ENCODE data around the gene TPR.
"Not testable (repeated sequence)": the region's sequence is repeated elsewhere in the genome, so short reads cannot be mapped to it uniquely, and the experiment has no call there.

Gene TPR

DNA sequence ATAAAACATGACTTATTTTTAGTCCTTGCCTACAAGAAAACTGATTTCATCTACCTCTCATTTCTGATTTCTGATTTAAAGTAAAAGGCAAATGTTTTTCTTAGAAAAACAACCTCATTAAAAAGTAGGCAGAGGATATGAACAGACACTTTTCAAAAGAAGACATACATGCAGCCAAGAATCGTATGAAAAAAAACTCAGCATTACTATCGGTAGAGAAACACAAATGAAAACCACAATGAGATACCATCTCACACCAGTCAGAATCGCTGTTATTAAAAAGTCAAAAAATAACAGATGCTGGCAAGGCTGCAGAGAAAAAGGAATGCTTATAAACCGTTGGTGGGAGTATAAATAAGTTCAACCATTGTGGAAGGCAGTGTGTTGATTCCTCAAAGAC, 16.8 kb upstream of the TPR start:
- DNase-seq, result no peak
- no peaks in the 10 kb centered on the region for H3K27me3 ChIP-seq (ENCODE audit: insufficient read depth, low read depth, severe bottlenecking)
- peaks cover 46% of the 10 kb centered on the region for H3K36me3 ChIP-seq
- TF ChIP-seq, protein P1, sequence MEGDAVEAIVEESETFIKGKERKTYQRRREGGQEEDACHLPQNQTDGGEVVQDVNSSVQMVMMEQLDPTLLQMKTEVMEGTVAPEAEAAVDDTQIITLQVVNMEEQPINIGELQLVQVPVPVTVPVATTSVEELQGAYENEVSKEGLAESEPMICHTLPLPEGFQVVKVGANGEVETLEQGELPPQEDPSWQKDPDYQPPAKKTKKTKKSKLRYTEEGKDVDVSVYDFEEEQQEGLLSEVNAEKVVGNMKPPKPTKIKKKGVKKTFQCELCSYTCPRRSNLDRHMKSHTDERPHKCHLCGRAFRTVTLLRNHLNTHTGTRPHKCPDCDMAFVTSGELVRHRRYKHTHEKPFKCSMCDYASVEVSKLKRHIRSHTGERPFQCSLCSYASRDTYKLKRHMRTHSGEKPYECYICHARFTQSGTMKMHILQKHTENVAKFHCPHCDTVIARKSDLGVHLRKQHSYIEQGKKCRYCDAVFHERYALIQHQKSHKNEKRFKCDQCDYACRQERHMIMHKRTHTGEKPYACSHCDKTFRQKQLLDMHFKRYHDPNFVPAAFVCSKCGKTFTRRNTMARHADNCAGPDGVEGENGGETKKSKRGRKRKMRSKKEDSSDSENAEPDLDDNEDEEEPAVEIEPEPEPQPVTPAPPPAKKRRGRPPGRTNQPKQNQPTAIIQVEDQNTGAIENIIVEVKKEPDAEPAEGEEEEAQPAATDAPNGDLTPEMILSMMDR (IDR thresholded peaks at IDR 0.05; ENCODE audit: low read depth, low read length), result no peak
- no peak overlapping the region for H3K27ac ChIP-seq
- no peak overlapping the region for H3K4me3 ChIP-seq (ENCODE audit: low read depth, low read length)
- no peaks in the 10 kb centered on the region for H3K9me3 ChIP-seq (ENCODE audit: severe bottlenecking)

DNA sequence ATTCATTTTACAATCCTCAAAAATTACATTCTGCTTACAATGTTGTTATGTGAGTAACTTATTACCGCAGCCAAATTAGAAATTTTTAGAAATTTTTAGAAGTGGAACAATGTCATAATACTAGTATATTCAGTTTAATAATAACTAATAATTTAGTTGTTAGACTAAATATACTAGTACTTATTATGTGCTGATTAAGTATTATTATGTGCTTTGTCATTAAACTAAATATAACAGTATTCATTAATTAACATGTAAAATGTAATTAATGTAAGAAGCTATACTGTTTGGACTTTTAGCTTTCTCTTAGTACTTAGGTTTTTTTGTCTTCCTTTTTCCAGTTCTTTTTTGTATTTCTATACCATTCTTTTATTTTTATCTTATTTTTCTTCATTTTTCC, 15.9 kb upstream of the TPR start:
- no peak for DNase-seq
- Histone ChIP-seq H3K36me3 (peaks cover 45% of the 10 kb centered on the region), H3K9me3 (ENCODE audit: severe bottlenecking) (no peaks in the 10 kb centered on the region), H3K4me3 (ENCODE audit: low read depth, low read length) (no peak overlapping the region), H3K27ac (no peak overlapping the region), H3K27me3 (ENCODE audit: insufficient read depth, low read depth, severe bottlenecking) (no peaks in the 10 kb centered on the region)
- TF ChIP-seq, protein P1 (IDR thresholded peaks at IDR 0.05; ENCODE audit: low read depth, low read length), result no peak

DNA sequence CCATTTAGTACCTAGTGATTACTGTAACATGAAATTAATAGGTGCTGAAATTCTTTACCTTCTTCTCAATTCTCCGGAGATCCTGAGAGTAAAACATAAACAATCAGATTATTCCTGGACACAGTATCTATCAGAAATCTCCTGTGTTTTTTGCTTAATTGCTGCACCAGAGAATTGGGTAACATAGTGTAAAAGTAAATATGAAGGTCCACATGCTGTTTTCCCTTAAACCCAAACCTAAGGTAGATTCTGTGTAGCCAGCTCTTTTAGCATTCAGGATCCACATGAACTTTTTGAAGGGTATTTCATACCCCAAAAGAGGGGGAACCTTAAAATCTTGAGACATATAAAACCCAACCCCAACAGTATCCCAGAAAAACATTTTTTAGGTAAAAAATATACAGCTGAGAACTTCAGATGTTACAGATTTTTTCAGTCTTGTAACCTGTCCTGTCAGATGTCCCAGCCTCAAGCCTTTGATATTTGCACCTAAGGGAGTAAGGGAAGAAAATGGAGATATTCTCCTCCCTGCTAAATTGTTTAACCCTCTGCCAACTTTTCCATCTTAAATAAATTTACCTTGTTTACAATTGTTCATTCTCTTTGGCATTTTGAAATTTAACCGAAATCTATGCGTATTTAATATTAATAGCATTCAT, 11.8 kb upstream of the TPR start:
- H3K4me3 ChIP-seq (ENCODE audit: low read depth, low read length), result no peak overlapping the region
- H3K36me3 ChIP-seq, result peaks cover 39% of the 10 kb centered on the region
- TF ChIP-seq, protein P1 (IDR thresholded peaks at IDR 0.05; ENCODE audit: low read depth, low read length), result no peak
- H3K27me3 ChIP-seq (ENCODE audit: insufficient read depth, low read depth, severe bottlenecking), result no peaks in the 10 kb centered on the region
- H3K27ac ChIP-seq, result no peak overlapping the region
- no peak for DNase-seq
- H3K9me3 ChIP-seq (ENCODE audit: severe bottlenecking), result no peaks in the 10 kb centered on the region

DNA sequence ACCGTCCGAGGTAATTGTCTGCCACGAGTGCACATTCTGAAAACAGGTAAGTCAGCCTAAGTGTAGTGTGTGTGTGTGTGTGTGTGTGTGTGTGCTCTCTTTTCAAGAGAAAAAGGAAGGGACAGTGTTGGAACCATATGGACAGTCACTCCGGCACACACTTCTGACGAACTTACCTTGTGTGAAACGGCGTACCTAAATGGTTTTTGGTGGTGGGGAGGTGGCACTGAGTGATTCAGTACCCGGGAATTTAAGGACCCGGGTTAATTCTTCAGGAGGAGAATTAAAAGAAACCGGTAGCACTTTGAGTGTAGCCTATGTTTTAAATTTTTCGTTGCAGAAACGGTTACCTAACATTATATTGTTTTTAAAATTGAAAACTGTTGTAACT, 871 bp upstream of the TPR start:
- peak overlapping the region; percentile 86 for H3K27ac ChIP-seq
- H3K36me3 ChIP-seq, result peaks cover 36% of the 10 kb centered on the region
- TF ChIP-seq, protein P1 (IDR thresholded peaks at IDR 0.05; ENCODE audit: low read depth, low read length), result no peak
- peak overlapping the region; percentile 94 for H3K4me3 ChIP-seq (ENCODE audit: low read depth, low read length)
- H3K9me3 ChIP-seq (ENCODE audit: severe bottlenecking), result no peaks in the 10 kb centered on the region
- H3K27me3 ChIP-seq (ENCODE audit: insufficient read depth, low read depth, severe bottlenecking), result no peaks in the 10 kb centered on the region
- DNase-seq, result no peak

DNA sequence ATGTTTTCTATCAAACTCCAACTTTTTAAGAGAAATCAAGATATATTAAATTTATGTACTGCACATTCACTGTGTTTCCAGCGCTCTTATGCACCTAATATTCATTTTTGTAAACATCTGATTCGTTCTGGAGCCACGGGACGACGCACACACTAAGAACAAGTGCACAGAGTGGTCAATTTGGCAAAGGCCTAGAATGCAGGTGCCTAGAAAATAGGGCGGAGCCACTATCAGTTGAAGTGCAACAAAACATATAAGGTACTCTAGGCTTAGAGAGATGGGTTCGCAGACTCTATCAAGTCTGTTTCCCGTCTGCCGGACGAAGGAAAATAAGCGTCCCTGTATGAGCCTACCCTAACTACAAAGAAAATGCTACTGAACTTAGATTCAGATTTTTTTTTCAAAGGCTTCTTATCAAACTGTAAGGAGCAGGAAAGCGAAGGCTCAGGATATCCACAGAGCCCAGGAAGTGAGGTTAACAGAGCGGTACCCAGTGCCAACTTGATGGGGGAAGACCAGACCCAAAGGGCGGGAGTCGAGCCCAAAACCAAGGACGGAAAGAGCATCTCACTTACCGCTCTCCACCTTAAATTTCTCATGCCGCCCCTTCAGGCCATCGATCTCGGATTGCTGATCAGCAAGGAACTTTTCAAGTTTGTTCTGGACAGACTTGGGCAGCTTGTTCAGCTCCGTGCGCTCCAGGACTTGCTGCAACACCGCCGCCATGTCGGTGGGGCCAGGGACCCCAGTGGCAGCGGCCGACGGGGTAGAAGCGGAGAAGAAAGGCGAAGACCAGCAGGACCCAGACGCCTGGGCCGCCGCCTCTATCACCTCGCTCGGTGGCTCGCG, 526 bp downstream of the TPR start:
- DNase-seq, result peak; percentile 14
- Histone ChIP-seq H3K9me3 (ENCODE audit: severe bottlenecking) (no peaks in the 10 kb centered on the region), H3K27ac (peak overlapping the region; percentile 86), H3K36me3 (peaks cover 38% of the 10 kb centered on the region), H3K4me3 (ENCODE audit: low read depth, low read length) (peak overlapping the region; percentile 94), H3K27me3 (ENCODE audit: insufficient read depth, low read depth, severe bottlenecking) (no peaks in the 10 kb centered on the region)
- TF ChIP-seq, protein P1 (IDR thresholded peaks at IDR 0.05; ENCODE audit: low read depth, low read length), result no peak

DNA sequence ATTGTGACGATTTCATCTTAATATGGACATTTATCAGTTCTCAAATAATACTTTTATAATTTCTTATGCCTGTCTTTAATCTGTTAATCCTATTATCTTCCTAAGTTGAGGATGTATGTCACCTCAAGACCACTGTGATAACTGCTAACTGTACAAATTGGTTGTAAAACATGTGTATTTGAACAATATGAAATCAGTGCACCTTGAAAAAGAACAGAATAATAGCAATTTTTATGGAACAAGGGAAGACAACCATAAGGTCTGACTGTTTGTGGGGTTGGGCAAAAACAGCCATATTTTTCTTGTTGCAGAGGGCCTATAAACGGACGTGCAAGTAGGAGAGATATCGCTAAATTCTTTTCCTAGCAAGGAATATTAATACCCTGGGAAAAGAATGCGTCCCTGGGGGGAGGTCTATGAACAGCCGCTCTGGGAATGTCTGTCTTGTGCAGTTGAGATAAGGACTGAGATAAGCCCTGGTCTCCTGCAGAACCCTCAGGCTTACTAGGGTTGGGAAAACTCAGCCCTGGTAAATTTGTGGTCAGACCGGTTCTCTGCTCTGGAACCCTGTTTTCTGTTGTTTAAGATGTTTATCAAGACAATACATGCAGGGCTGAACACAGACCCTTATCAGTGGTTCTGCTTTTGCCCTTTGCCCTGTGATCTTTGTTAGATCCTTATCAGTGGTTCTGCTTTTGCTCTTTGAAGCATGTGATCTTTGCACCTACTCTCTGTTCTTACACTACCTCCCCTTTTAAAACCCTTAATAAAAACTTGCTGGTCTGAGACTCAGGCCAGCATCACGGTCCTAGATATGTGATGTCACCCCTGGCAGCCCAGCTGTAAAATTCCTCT, 27.0 kb downstream of the TPR start:
- H3K9me3 ChIP-seq (ENCODE audit: severe bottlenecking); H3K27ac ChIP-seq; H3K4me3 ChIP-seq (ENCODE audit: low read depth, low read length); H3K27me3 ChIP-seq (ENCODE audit: insufficient read depth, low read depth, severe bottlenecking); DNase-seq: not testable (repeated sequence)
- H3K36me3 ChIP-seq, result peaks cover 95% of the 10 kb centered on the region

Measured in WERI-Rb-1 (cell line).